ENCODE measurements around the gene MEGF6.

MEGF6 gene

DNA sequence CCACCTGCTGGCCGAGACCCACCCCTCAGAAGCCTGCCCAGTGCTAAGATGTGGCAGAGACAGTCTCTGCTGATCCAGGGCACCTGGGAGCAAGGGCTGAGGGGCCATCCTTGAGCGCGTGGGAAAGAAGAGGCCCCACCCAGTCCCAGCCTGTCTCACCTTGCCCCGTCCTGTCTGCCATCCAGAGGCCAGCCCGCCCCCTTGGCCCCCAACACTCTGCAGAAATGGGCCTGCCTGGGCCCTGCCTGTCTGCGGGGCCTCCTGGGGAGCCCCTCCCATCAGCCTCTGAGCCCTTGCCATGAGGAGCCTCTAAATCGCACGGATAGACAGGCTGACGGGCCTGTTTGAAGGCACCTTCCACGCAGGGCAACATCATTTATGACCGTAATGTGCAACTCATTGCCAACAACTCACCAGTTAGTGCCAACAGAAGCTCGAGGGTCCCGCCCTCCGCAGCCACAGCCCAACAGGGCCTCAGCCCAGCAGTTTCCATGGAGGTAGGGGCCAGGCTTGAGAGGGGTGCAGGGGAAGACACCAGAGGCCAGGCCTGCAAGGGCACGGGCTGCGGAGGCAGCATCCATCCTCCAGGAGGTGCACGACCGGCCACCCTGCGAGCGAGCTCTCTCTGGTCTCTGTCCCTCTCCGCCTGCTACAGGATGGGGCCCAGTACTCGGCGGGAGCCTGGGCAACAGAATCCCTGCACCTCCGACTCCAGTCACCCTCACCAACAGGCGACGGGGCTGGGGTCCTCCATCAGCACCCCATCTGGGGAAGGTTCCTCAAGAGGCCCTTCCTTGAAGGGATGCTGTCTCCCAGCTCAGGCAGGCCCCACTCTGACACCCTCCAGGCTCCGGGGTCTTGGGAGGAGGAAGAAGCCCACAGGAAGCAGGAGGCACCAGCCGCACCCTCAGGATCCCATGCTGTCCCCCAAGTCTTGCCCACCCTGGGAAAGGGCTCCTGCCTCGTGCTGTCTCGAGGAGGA lies 78.0 kb downstream of the MEGF6 start:
- Histone ChIP-seq H3K4me1 (ENCODE audit: insufficient read depth, poor library complexity, severe bottlenecking) (no peaks in the 10 kb centered on the region), H3K27ac (ENCODE audit: poor library complexity, severe bottlenecking) (no peak overlapping the region), H3K4me3 (ENCODE audit: severe bottlenecking) (no peak overlapping the region), H3K27me3 (ENCODE audit: insufficient read depth, poor library complexity, severe bottlenecking) (no peaks in the 10 kb centered on the region), H3K36me3 (ENCODE audit: low read depth) (no peaks in the 10 kb centered on the region), H3K9me3 (ENCODE audit: severe bottlenecking) (no peaks in the 10 kb centered on the region)
- ATAC-seq (ENCODE audit: low read depth): no peak
- TF ChIP-seq, protein P1, sequence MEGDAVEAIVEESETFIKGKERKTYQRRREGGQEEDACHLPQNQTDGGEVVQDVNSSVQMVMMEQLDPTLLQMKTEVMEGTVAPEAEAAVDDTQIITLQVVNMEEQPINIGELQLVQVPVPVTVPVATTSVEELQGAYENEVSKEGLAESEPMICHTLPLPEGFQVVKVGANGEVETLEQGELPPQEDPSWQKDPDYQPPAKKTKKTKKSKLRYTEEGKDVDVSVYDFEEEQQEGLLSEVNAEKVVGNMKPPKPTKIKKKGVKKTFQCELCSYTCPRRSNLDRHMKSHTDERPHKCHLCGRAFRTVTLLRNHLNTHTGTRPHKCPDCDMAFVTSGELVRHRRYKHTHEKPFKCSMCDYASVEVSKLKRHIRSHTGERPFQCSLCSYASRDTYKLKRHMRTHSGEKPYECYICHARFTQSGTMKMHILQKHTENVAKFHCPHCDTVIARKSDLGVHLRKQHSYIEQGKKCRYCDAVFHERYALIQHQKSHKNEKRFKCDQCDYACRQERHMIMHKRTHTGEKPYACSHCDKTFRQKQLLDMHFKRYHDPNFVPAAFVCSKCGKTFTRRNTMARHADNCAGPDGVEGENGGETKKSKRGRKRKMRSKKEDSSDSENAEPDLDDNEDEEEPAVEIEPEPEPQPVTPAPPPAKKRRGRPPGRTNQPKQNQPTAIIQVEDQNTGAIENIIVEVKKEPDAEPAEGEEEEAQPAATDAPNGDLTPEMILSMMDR (IDR thresholded peaks at IDR 0.05; ENCODE audit: poor library complexity, severe bottlenecking): no peak
- DNase-seq (ENCODE audit: low spot score): no peak

DNA sequence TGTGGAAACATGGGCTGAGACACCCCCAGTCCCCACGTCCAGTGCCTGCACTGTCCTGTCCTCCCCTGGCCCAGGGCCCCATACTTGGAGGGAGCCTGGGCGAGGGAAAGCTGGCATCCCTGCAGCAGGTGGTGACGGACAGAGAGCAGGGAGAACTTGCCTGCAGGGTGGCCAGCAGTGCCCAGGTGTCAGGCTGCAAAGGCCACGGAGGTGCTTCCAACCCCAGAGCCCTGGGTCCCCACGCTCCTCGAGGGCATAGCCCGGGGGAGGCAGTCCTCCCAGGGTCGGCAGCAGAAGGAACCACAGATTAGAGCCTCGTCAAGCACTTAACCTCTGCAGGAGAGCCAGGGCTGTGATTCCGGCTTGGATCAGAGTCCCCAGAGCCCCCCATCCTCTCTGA lies 79.4 kb downstream of the MEGF6 start:
- no peaks in the 10 kb centered on the region for H3K27me3 ChIP-seq (ENCODE audit: insufficient read depth, poor library complexity, severe bottlenecking)
- ATAC-seq (ENCODE audit: low read depth): no peak
- H3K4me1 ChIP-seq (ENCODE audit: insufficient read depth, poor library complexity, severe bottlenecking): no peaks in the 10 kb centered on the region

DNA sequence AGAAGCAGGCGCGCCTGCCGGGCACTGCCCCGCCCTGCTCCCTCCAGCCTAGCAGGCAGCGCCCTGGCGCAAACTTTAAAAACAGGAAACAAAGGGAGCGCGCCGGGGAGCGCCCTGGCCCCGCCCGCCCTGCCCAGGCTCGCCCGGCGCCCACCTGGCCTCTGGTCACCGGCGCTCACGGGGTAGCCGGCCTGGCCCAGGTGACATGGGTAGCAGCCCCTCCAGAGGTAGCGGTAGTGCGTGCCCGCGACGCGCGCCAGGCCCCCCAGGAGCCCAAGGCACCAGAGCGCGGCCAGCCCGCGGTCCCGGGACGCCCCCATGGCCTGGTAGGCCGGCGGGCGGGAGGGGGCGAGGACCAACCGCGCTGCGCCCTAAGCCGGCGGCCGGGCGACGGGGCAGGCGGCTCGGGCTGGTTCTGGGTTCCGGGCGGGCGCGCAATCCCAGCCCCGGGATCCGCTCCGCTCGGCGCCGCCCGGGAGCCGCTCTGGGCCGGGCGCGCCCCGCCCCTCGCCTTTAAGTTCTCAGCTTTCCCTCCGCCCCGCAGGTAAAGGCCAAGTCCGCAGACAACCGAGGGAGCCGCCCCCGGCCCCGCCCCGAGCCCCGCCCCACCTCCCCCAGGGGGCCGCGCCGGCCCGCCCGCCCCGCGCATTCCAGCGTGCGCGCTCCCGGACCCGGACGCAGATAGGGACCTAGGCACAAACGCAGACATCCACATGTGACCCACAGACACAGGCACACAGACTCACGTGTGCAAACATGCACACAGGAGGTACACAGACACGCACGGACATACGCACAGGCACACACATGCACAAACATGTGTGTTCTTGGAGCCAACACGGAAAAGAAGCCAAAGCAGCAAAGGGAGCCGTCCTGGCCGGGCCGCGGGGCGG lies 80.1 kb downstream of the MEGF6 start:
- peak; percentile 87 for DNase-seq (ENCODE audit: low spot score)

More for the DNA sequence above, 79.4 kb downstream of the MEGF6 start:
- no peaks in the 10 kb centered on the region for H3K36me3 ChIP-seq (ENCODE audit: low read depth)
- no peak overlapping the region for H3K4me3 ChIP-seq (ENCODE audit: severe bottlenecking)
- no peak for DNase-seq (ENCODE audit: low spot score)
- TF ChIP-seq, protein P1 (IDR thresholded peaks at IDR 0.05; ENCODE audit: poor library complexity, severe bottlenecking): no peak
- no peak overlapping the region for H3K27ac ChIP-seq (ENCODE audit: poor library complexity, severe bottlenecking)
- H3K9me3 ChIP-seq (ENCODE audit: severe bottlenecking): no peaks in the 10 kb centered on the region

DNA sequence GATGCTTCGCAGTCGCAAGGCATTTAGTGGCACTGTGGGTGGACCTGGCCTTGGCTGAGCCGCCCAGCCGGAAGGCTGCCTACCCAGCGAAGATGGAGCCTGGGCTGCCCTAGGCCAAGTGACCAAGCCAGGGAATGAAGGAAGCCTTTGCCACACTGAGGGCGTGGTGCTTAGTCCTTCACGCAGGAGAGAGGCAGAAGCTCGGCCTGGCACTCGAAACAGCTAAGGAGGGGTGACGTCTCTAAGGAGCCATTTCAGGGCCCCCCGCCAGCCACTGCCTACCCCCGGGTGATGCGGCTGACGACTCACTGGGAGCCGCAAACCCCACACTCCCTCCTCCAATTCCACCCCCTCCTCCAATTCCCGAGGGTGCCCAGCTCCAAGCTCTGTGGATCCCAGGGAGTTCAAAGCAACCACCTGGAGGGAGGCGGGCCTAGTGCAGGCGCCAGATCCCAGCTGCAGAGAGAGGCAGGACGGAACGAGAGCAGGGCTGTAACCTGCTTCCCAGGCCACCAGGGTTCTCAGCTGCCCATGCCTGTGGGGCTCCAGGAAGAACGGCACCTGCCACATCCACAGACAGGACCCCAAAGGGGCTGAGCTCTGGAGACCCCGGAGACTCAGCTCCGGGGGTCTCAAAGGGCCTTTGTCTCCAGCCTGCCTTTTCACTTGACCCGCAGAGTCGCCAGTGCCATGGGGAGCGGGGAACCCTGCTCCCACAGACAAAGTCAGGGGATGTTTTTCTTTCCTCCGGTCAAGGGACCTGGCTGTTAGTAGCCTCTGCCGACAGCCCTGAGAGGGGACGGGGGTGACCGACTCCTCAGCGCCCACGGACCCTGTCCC lies 81.0 kb downstream of the MEGF6 start:
- H3K27ac ChIP-seq (ENCODE audit: poor library complexity, severe bottlenecking): peak overlapping the region; percentile 45
- TF ChIP-seq, protein P1 (IDR thresholded peaks at IDR 0.05; ENCODE audit: poor library complexity, severe bottlenecking): no peak
- no peaks in the 10 kb centered on the region for H3K4me1 ChIP-seq (ENCODE audit: insufficient read depth, poor library complexity, severe bottlenecking)
- ATAC-seq (ENCODE audit: low read depth) (peak; percentile 64), DNase-seq (ENCODE audit: low spot score) (no peak)
- H3K4me3 ChIP-seq (ENCODE audit: severe bottlenecking): peak overlapping the region; percentile 70
- no peaks in the 10 kb centered on the region for H3K36me3 ChIP-seq (ENCODE audit: low read depth)
- H3K9me3 ChIP-seq (ENCODE audit: severe bottlenecking): no peaks in the 10 kb centered on the region
- no peaks in the 10 kb centered on the region for H3K27me3 ChIP-seq (ENCODE audit: insufficient read depth, poor library complexity, severe bottlenecking)

More for the DNA sequence above, 80.1 kb downstream of the MEGF6 start:
- ATAC-seq (ENCODE audit: low read depth): peak; percentile 74
- H3K36me3 ChIP-seq (ENCODE audit: low read depth): no peaks in the 10 kb centered on the region
- peak overlapping the region; percentile 70 for H3K4me3 ChIP-seq (ENCODE audit: severe bottlenecking)
- H3K27me3 ChIP-seq (ENCODE audit: insufficient read depth, poor library complexity, severe bottlenecking): no peaks in the 10 kb centered on the region
- TF ChIP-seq, protein P1 (IDR thresholded peaks at IDR 0.05; ENCODE audit: poor library complexity, severe bottlenecking): no peak
- H3K27ac ChIP-seq (ENCODE audit: poor library complexity, severe bottlenecking): peak overlapping the region; percentile 45
- H3K9me3 ChIP-seq (ENCODE audit: severe bottlenecking): no peaks in the 10 kb centered on the region
- no peaks in the 10 kb centered on the region for H3K4me1 ChIP-seq (ENCODE audit: insufficient read depth, poor library complexity, severe bottlenecking)
